HG03442 (cell line): Measurements from ENCODE around the gene SNRNP40.
A peak's percentile ranks its signal among the peaks of the same experiment; 100 is the strongest.

ENCODE experiments used
- ATAC-seq: cut with Tn5 transposase; IDR thresholded peaks from one replicate; pipeline ENCODE4 v1.9.1; 2021; ENCODE audit warnings: mild to moderate bottlenecking, moderate library complexity; ENCODE audit not compliant: unreplicated experiment

SNRNP40 gene

DNA sequence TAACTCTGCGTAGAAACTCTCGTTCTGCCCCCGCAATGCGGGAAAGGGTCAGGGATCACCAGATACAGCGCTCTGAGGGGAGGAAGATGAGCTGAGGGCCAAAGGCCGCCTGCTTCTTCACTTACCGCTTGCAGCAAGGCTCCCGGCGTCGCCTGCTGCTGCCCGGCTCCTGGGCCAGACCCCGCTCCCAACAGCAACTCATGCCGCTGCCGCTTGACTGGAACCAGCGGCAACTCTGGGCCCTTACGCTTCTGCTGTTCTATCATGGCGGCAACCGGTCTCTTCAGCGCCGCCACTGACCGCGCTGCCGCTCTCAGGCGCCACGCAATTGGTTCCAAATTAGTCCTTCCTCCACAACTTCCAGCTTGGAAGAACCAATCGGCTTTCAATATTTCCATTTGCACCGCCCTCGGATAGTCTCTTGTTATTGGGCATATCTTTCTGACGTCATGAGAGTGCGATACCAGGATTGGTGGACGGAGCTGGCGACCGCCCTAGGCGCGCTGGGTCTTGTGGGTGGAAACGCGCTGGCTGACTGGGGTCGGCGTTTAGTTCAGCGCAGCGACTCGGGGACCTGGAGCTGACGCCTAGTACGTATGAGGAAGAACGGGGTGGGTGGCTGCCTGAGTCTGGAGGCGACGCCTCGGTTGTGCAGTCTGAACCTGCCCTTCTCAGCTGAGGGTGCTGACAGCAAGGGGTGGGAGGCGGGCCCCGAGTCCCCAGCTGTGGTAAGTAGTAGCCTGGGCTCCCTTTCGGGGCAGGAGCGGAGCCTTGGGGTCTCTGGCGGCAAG, at the start of gene SNRNP40, which contains the start of gene ZCCHC17:
Gene SNRNP40 (minus strand): TSS at position 303 of the 791 bp plus-strand sequence. CDS start 37 bp downstream, at position 266.
Gene ZCCHC17 (plus strand): TSS at position 547 of the 791 bp plus-strand sequence. CDS start 13,067 bp downstream, outside the sequence.
- ATAC-seq = peak; percentile 95

DNA sequence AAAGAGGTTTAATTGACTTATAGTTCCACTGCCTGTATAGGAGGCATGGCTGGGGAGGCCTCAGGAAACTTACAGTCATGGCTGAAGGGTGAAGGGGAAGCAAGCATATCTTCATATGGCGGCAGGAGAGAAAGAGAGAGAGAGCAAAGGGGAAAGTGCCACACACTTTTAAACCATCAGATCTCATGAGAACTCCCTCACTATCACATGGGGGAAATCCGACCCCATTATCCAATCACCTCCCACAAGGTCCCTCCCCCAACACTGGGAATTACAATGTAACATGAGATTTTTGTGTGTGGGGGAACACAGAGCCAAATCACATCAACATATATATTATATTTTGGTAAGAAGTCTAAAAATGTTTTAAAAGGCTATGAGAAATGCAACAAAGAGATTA, 49.0 kb upstream of the SNRNP40 start:
- ATAC-seq = no peak

GRCh38 chr1:31344503-31344902, 47.9 kb upstream of the SNRNP40 start:
- ATAC-seq = no peak

- no peak for ATAC-seq
Observed at GRCh38 chr1:31336687-31337467, 40.3 kb upstream of the SNRNP40 start.

- no peak for ATAC-seq
Observed at GRCh38 chr1:31335007-31335406, 38.4 kb upstream of the SNRNP40 start.

DNA sequence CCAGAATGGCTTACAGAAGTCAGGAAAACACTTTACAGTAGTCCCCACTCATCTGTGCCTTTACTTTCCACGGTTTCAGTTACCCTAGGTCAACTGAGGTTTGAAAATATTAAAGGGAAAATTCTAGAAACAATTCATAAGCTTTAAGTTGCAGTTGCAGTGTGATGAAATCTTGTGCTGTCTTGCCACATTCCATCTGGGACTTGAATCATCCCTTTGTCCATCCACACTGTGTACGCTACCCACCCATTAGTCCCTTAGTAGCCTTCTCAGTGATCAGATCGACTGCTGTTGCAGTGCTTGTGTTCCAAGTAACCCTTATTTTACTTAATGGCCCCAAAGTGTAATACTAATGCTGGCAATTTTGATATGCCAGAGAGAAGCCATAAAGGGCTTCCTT, 30.8 kb upstream of the SNRNP40 start:
- ATAC-seq = no peak

- ATAC-seq = no peak
Observed at GRCh38 chr1:31326461-31326860, 29.9 kb upstream of the SNRNP40 start.

GRCh38 chr1:31324992-31325391, 28.4 kb upstream of the SNRNP40 start:
- no peak for ATAC-seq

DNA sequence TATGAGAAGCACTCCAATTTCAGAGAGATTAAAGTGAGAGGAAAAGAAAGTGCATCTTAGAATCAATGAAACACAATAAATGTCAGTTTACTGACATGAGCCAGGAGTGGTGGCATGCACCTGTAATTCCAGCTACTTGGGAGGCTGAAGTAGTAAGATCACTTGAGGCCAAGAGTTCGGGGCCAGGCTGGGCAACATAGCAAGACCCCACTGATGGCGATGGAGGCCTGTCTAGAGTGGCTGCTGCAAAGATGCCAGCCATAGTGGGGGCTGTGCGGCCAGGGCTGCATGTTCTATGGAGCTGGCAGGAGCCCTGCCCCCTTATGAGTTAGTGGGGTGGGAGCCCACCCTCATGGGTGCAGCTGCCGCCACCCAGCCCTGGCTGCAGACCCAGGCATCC, 27.5 kb upstream of the SNRNP40 start:
- ATAC-seq = no peak

- no peak for ATAC-seq
Observed at GRCh38 chr1:31318146-31318545, 21.6 kb upstream of the SNRNP40 start.

DNA sequence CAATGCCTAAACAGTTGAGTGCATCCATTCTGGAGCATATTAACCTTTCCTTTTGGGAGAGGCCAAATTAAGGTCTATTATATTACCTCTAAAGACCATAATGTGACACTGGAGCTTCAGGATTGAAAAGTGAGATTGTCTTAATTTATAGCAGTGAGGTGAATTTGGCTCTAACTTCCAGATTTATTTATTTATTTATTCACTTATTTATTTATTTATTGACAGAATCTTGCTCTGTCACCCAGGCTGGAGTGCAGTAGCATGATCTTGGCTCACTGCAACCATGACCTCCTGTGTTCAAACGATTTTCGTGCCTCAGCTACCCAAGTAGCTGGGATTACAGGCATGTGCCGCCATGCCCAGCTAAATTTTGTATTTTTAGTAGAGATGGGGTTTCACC, 19.3 kb upstream of the SNRNP40 start:
- ATAC-seq = no peak

GRCh38 chr1:31310198-31310597, 13.6 kb upstream of the SNRNP40 start:
- ATAC-seq = no peak

DNA sequence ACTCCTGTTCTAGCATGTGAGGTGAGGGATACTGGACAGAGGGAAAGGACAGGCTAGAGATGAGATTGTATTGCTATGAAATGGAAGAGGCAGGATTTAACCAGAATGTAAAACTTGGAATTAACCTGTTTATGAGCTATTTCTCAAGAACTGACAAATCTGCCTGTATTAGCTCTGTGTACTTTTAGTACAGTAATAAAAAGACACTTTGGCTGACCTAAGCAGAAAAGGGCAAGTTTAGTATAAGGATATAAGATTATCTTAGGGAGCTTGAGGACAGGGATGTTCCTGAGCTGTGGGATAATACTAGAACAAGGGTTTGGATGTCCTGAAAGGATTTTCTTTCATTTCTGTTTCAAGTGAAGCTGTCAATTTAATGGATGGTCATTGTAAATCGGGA, 11.4 kb upstream of the SNRNP40 start:
- ATAC-seq = no peak

DNA sequence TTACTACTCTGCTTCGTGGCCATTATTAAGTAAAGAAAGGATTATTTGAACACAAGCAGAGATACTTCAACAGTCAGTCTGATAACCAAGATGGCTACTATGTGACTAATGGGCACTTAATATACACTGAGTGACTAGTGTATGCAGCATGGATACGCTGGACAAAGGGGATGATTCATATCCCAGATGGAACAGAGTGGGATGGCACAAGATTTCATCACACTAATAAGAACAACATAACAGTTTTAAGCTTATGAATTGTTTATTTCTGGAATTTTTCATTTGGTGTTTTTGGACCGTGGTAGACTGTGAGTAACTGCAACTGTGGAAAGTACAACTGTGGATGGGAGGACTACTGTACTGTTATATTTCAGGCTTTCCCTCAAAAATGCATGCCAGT, 9.7 kb upstream of the SNRNP40 start:
- no peak for ATAC-seq

DNA sequence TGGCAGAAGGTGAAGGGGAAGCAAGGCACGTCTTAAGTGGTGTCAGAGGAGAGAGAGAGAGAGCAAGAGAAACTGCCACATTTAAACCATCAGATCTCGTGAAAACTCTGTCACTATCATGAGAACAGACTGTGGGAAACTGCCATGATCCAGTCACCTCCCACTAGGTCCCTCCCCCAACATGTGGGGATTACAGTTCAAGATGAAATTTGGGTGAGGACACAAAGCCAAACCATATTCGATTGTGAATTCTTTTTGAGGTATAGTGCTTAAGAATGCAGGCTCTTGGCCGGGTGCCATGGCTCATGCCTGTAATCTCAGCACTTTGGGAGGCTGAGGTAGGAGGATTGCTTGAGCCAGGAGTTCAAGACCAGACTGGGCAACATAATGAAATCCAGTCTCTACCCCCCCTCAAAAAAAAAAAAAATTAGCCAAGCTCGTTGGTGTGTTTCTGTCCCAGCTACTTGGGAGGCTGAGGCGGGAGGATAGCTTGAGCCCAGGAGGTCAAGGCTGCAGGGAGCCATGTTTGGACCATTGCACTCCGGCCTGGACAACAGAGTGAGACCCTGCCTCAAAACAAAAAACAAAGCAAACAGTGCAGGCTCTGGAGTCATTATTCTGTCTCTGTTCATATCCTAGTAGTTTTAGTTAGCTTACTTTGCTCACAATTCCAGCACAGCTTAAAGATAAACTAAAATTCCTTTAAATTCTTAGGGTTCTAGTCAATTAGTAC, 6.3 kb upstream of the SNRNP40 start:
- ATAC-seq = no peak

- no peak for ATAC-seq
Observed at GRCh38 chr1:31300193-31300592, 3.6 kb upstream of the SNRNP40 start.

DNA sequence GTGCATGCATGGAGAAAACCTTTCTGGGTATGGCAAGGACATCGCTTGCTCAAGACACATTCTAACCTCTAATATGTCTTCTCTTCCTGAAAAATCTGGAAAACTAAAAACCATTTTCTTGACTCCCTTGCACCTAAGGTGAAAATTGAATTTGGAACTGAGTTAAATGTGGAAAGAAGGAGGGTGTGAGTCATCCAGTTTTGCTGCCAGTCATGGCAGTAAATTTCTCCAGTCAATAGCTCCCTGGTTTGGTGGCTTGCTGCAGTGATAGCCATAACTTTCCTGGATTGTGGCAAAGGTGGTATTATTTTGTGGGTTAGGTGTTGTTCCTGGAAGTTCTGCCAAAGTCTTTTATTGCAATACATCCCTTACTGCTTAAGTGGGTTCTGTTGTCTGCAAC, 2.8 kb upstream of the SNRNP40 start:
- no peak for ATAC-seq

- no peak for ATAC-seq
Observed at GRCh38 chr1:31297277-31298247, 974 bp upstream of the SNRNP40 start.

DNA sequence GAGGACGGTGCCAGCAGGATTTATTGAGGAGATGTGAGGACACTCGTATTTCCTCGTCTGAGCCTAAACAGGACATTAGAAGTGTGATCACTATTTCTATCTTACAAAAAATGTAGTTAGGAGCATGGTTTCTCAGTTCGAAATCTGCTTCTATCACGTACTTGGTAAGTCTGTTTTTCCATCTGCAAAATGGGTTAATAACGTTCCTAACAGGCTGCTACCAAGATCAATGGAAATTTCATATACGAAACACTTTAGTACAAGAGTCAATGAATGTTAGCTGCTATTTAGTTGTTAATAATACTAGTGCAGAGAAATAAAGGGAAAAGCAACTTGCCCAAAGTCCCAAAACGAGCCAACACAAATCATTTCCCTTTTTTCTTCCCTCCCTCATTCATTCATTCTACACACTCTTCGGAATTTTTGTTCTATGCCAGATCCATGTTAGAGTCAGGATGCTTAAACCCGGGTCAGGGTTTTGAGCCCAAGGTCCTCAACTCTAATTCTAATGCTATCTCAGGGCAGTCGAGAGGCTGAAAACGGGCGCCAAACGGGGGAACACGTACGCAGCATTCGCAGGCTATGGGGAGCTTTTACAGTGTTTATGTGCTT, 608 bp downstream of the SNRNP40 start:
- no peak for ATAC-seq

DNA sequence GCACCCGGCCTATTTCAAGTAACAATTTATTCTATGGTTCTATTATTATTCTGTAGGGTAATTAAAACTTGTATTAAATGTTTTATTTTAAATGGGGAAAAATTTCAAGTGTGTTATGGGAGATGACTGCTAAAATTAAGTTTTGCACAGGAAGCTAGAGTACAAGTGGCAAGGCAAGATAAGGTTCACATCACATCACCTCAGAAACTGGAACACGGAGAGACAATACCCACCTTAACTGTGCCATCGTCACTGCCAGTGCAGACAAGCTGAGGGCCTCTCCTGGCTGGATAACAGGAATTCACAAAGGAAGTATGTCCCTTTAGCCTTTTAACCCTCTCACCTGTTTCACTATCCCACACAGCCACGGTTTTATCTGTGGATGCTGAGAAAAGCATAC, 7.6 kb downstream of the SNRNP40 start:
- ATAC-seq = no peak
